PC-3 (cell line): Measurements from ENCODE around the gene EZR. TPM values are rescaled to one million over a fixed set of nuclear protein-coding genes. Genes with fewer than 3 reads are reported as not detected.

Experiments
- ATAC-seq: fragments of 200-7000 bp; cut with Tn5 transposase; 2 replicates; pipeline ENCODE4 v1.9.1; 2020; ENCODE audit warnings: mild to moderate bottlenecking, moderate library complexity
- BruUV-seq: library from RNA; stranded (reverse); fragments of 400-500 nt; replicated peaks from 2 replicates; lab custom pipeline; 2021; lab: Mats Ljungman, UMichigan
- CTCF ChIA-PET: fragments of 300-600 bp; sonication (Branson Sonifier 250); formaldehyde crosslinking; loops from one replicate; lab custom pipeline; 2022; ENCODE audit warnings: antibody characterized with exemption; lab: Charles Lee
- POLR2A ChIA-PET: fragments of 300-600 bp; sonication (Branson Sonifier 250); formaldehyde crosslinking; loops from one replicate; lab custom pipeline; 2022; ENCODE audit warnings: antibody characterized with exemption; ENCODE audit not compliant: unreplicated experiment; lab: Charles Lee
- DNase-seq: peaks from one replicate; pipeline ENCODE4 v3.0.0-alpha.2; 2015
- H2AFZ ChIP-seq: fragments of 300-600 bp; sonication (generic); 2 replicates; pipeline ENCODE4 v1.6.0; 2016; ENCODE audit warnings: antibody characterized with exemption, low read length
- H3F3A ChIP-seq: fragments of 300-600 bp; sonication (generic); one replicate; pipeline ENCODE4 v1.6.0; 2017; ENCODE audit warnings: antibody characterized with exemption, low read length, control low read depth, mild to moderate bottlenecking; ENCODE audit not compliant: unreplicated experiment
- H3K27ac ChIP-seq: fragments of 300-600 bp; sonication (generic); 2 replicates; pipeline ENCODE4 v1.5.1; 2016; ENCODE audit warnings: mild to moderate bottlenecking, low read length
- H3K27me3 ChIP-seq: fragments of 300-600 bp; sonication (generic); 2 replicates; pipeline ENCODE4 v1.6.1; 2016; ENCODE audit warnings: low read length, mixed read lengths
- H3K36me3 ChIP-seq: fragments of 300-600 bp; sonication (generic); 2 replicates; pipeline ENCODE4 v1.6.1; 2016; ENCODE audit warnings: low read depth, mixed run types, low read length, mixed read lengths
- H3K4me1 ChIP-seq: fragments of 300-600 bp; sonication (generic); 2 replicates; pipeline ENCODE4 v1.5.1; 2016; ENCODE audit warnings: low read length; ENCODE audit not compliant: insufficient read depth
- H3K4me2 ChIP-seq: fragments of 300-600 bp; sonication (generic); 2 replicates; pipeline ENCODE4 v1.6.0; 2016; ENCODE audit warnings: low read length
- H3K4me3 ChIP-seq: fragments of 300-600 bp; sonication (generic); 2 replicates; pipeline ENCODE4 v1.5.1; 2016; ENCODE audit warnings: mild to moderate bottlenecking, low read length, mixed read lengths
- H3K79me2 ChIP-seq: fragments of 300-600 bp; sonication (generic); 2 replicates; pipeline ENCODE4 v1.6.1; 2017; ENCODE audit warnings: low read length, mixed read lengths
- H3K9ac ChIP-seq: fragments of 300-600 bp; sonication (generic); 2 replicates; pipeline ENCODE4 v1.6.0; 2016; ENCODE audit warnings: mild to moderate bottlenecking, low read length
- H3K9me2 ChIP-seq: fragments of 300-600 bp; sonication (generic); replicated peaks from 2 replicates; pipeline ENCODE4 v1.6.1; 2016; ENCODE audit warnings: mixed run types, low read length, mixed read lengths
- H3K9me3 ChIP-seq: fragments of 300-600 bp; sonication (generic); 2 replicates; pipeline ENCODE4 v1.6.1; 2016; ENCODE audit warnings: low read length, mixed read lengths
- H4K20me1 ChIP-seq: fragments of 300-600 bp; sonication (generic); 2 replicates; pipeline ENCODE4 v1.6.1; 2016; ENCODE audit warnings: low read length, mixed read lengths
- CTCF ChIP-seq: fragments of 300-600 bp; sonication (generic); conservative IDR thresholded peaks from 2 replicates; pipeline ENCODE4 v1.5.1; 2017; ENCODE audit warnings: antibody characterized with exemption, low read depth, mild to moderate bottlenecking, low read length
- EZH2 ChIP-seq: fragments of 300-600 bp; sonication (generic); IDR thresholded peaks from one replicate; pipeline ENCODE4 v1.6.1; 2017; ENCODE audit warnings: antibody characterized with exemption, mild to moderate bottlenecking, low read length; ENCODE audit not compliant: unreplicated experiment
- EZH2phosphoT487 ChIP-seq: fragments of 300-600 bp; sonication (generic); IDR thresholded peaks from 2 replicates; pipeline ENCODE4 v1.6.1; 2018; ENCODE audit warnings: mild to moderate bottlenecking, antibody characterized with exemption, low read length, borderline replicate concordance
- intact Hi-C: fragments of 100-400 bp; cut with micrococcal nuclease; formaldehyde crosslinking; loops from 2 replicates; pipeline ENCODE4 v1.9.0; 2023
- total RNA-seq: library from RNA; depleted of rRNA; stranded (reverse); fragments of >200 nt; gene quantifications from 2 replicates; pipeline ENCODE4 v1.2.3, GENCODE V29; 2014

Gene EZR
- total RNA-seq, 1 experiment from 2014 or later, result 182 TPM

GRCh38 chr6:158786645-158787304 lies 32.4 kb downstream of the EZR start:
- Histone ChIP-seq H3K9me3 (no peaks in the 10 kb centered on the region), H3K4me3 (no peak overlapping the region), H3K4me2 (no peak overlapping the region), H3K9me2 (no peaks in the 10 kb centered on the region), H3K9ac (no peak overlapping the region), H3K4me1 (peaks cover 33% of the 10 kb centered on the region), H3K79me2 (peaks cover 82% of the 10 kb centered on the region), H3K36me3 (peaks cover 74% of the 10 kb centered on the region), H3K27me3 (no peaks in the 10 kb centered on the region), H3K27ac (no peak overlapping the region), H4K20me1 (peaks cover 44% of the 10 kb centered on the region), H3F3A (peaks cover 6% of the 10 kb centered on the region), H2AFZ (no peak overlapping the region)
- BruUV-seq, result no TSS peak
- intact Hi-C loops, result no loop called here
- no peak for ATAC-seq
- POLR2A ChIA-PET, result no interaction called here
- CTCF ChIA-PET, result no interaction called here
- TF ChIP-seq EZH2phosphoT487 (no peak), CTCF (no peak), EZH2 (no peak)
- DNase-seq, result no peak

GRCh38 chr6:158785036-158785435 lies 34.1 kb downstream of the EZR start:
- Histone ChIP-seq H3K79me2 (peaks cover 82% of the 10 kb centered on the region), H3K4me3 (no peak overlapping the region), H3F3A (peaks cover 6% of the 10 kb centered on the region), H3K27ac (0 out of 2 replicates have a peak overlapping the region, but pooled peaks have one; percentile 19), H4K20me1 (peaks cover 33% of the 10 kb centered on the region), H2AFZ (no peak overlapping the region), H3K9me3 (no peaks in the 10 kb centered on the region), H3K36me3 (peaks cover 86% of the 10 kb centered on the region), H3K27me3 (no peaks in the 10 kb centered on the region), H3K9me2 (no peaks in the 10 kb centered on the region), H3K9ac (no peak overlapping the region), H3K4me1 (peaks cover 46% of the 10 kb centered on the region), H3K4me2 (peak overlapping the region; percentile 23; the same call in 1 of the 2 replicates)
- DNase-seq (no peak), ATAC-seq (no peak)
- intact Hi-C loops, result no loop called here
- ChIA-PET CTCF (no interaction called here), POLR2A (interaction anchor here (0.6 kb wide), 1 partner anchor 21 kb away, joined by 4 read pairs; no protein-coding TSS in a partner anchor)
- no peak for TF ChIP-seq EZH2
- no peak for TF ChIP-seq EZH2phosphoT487
- no peak for TF ChIP-seq CTCF
- BruUV-seq, result no TSS peak

- no TSS peak for BruUV-seq
- Histone ChIP-seq H3K79me2 (peaks cover 79% of the 10 kb centered on the region), H3K27ac (0 out of 2 replicates have a peak overlapping the region, but pooled peaks have one; percentile 19), H3K27me3 (no peaks in the 10 kb centered on the region), H3K4me1 (peaks cover 46% of the 10 kb centered on the region), H3K4me2 (peak overlapping the region; percentile 23; the same call in 1 of the 2 replicates), H2AFZ (no peak overlapping the region), H3K9me2 (no peaks in the 10 kb centered on the region), H3K9me3 (no peaks in the 10 kb centered on the region), H3K9ac (no peak overlapping the region), H3K36me3 (peaks cover 83% of the 10 kb centered on the region), H3K4me3 (no peak overlapping the region), H4K20me1 (peaks cover 28% of the 10 kb centered on the region), H3F3A (peaks cover 6% of the 10 kb centered on the region)
- DNase-seq (peak; percentile 88), ATAC-seq (peak; percentile 89)
- intact Hi-C loops, result no loop called here
- TF ChIP-seq CTCF (no peak), EZH2 (no peak), EZH2phosphoT487 (no peak)
- POLR2A ChIA-PET, result no interaction called here
- CTCF ChIA-PET, result no interaction called here
Measured at GRCh38 chr6:158784505-158784904, 34.7 kb downstream of the EZR start.
